HT1080 (cell line): ENCODE data around the gene B3GALNT1. TPM values are rescaled to one million over a fixed set of nuclear protein-coding genes. Genes with fewer than 3 reads are reported as not detected.

Source experiments
- DNase-seq: peaks from one replicate; pipeline ENCODE4 v3.0.0-alpha.2; 2015; ENCODE audit warnings: low read depth
- total RNA-seq: library from RNA; depleted of rRNA; stranded (reverse); fragments of >200 nt; shearing (Covaris generic); gene quantifications from 2 replicates; pipeline ENCODE4 v1.2.3, GENCODE V29; 2014

The B3GALNT1 gene
- total RNA-seq, 1 experiment from 2014 or later = 9.1 TPM

- no peak for DNase-seq
Measured at GRCh38 chr3:161081633-161082032, 23.5 kb downstream of the B3GALNT1 start.

- no peak for DNase-seq
Measured at GRCh38 chr3:161073181-161073580, 32.0 kb downstream of the B3GALNT1 start.

GRCh38 chr3:161072751-161073150 is 32.4 kb downstream of the B3GALNT1 start:
- DNase-seq = no peak

GRCh38 chr3:161072211-161072621 is 32.9 kb downstream of the B3GALNT1 start:
- DNase-seq = no peak

GRCh38 chr3:161070980-161071663 is 34.0 kb downstream of the B3GALNT1 start:
- no peak for DNase-seq

GRCh38 chr3:161070252-161070930 is 34.8 kb downstream of the B3GALNT1 start:
- peak; percentile 61 for DNase-seq

GRCh38 chr3:161069511-161070251 is 35.5 kb downstream of the B3GALNT1 start:
- DNase-seq = peak; percentile 97

- no peak for DNase-seq
Measured at GRCh38 chr3:161067335-161067734, 37.8 kb downstream of the B3GALNT1 start.

- DNase-seq = no peak
Measured at GRCh38 chr3:161066930-161067329, 38.2 kb downstream of the B3GALNT1 start.

GRCh38 chr3:161064413-161064812 is 40.7 kb downstream of the B3GALNT1 start:
- no peak for DNase-seq

GRCh38 chr3:161054860-161055604 is 50.1 kb downstream of the B3GALNT1 start:
- no peak for DNase-seq

- no peak for DNase-seq
Measured at GRCh38 chr3:161051856-161052255, 53.3 kb downstream of the B3GALNT1 start.

GRCh38 chr3:161050935-161051334 is 54.2 kb downstream of the B3GALNT1 start:
- no peak for DNase-seq

- DNase-seq = no peak
Measured at GRCh38 chr3:161049683-161050248, 55.4 kb downstream of the B3GALNT1 start.

GRCh38 chr3:161043336-161044035 is 61.7 kb downstream of the B3GALNT1 start:
- DNase-seq = no peak

- no peak for DNase-seq
Measured at GRCh38 chr3:161042023-161042501, 63.1 kb downstream of the B3GALNT1 start.

- no peak for DNase-seq
Measured at GRCh38 chr3:161038725-161039124, 66.4 kb downstream of the B3GALNT1 start.

GRCh38 chr3:161035711-161036110 is 69.4 kb downstream of the B3GALNT1 start:
- peak; percentile 21 for DNase-seq

GRCh38 chr3:161034913-161035550 is 70.1 kb downstream of the B3GALNT1 start:
- DNase-seq = peak; percentile 35
